Central memory CD4-positive, alpha-beta T cell (primary cell): ENCODE results near the gene ZSCAN22.
A peak's percentile ranks its signal among the peaks of the same experiment; 100 is the strongest.
"Not testable (repeated sequence)": the region's sequence is repeated elsewhere in the genome, so short reads cannot be mapped to it uniquely, and the experiment has no call there.

Experiments
- DNase-seq: peaks from one replicate; pipeline ENCODE4 v3.0.0; 2022

The ZSCAN22 gene

DNA sequence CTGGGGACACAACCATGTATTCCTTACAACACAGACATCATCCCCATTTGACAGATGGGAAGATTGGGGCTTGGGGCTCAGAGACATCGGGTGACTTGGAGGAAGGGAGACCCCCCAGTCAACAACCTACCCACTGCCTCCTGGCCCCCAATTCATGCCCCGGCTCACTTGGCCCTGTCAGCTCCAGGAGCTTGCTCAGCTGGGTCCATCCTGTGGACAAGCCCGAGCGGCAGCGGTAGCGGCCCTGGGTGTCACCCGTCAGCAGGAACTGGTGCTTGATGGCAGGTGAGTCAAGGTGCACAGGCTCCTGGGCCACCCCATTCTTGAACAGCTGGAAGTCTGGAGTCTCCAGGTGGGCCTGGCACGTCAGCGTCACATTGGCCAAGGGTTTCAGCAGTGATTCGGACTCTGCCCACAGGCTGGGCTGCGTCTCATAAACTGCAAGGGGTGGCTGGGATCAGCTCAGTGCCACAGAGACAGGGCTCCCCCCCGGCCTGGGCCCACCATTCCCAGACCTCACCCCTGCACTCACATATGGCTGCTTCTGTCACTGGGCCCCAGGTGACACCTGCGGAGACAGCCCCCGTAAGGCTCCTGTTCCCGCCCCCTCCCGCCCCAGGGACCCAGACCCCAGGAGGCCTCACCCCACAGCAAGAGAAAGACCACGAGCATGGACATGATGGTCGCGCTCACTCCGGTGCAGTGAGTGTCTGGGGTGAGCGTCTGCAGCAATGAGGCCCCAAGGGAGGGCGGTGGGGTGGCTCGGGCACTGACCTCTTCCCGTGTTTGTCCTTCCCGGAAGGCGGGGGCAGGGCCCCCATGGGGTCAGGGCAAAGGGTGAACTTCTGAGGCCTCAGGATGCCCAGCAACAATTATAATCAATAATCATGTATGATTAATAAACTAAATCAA, 26.2 kb downstream of the ZSCAN22 start, which contains the start of gene A1BG:
Gene A1BG, minus strand, starts transcription at position 733 of the 912 bp plus-strand sequence. Its CDS starts 55 bp downstream, at position 678.
- no peak for DNase-seq

DNA sequence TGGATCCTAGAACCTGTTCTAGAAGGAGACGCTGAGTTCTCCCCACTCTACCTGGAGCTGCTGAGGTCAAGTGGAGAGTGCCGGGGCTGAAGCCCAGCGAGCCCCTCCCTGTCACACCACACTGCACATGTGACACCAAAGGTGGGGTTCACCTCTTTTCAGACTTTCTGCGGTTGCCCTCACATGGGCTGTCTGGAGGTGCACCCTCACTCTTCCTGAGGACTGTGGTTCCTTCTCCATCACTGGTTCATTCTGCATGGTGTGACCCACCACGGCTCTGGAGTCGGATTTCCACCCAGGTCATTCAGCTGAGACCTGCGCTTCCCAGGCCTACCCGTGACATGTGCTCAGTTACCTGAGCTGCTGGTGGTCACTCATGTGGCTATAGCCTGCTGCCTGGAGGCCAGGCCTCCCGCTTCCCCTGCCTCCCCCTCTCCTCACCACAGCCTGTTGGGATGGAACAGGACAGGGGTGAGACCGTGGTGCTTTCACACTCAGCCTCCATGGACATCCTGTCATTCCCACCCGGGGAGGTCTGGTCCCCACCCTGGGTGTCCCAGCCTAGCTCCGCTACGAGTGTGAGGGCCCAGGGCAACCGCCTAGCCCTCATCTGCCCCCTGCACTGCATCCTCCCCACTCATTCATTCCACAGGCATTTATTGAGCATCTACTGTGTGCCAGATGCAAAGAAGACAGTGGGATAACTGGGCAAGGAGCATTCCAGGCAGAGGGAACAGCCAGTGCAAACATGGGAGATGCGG, 27.1 kb downstream of the ZSCAN22 start:
- DNase-seq: no peak

DNA sequence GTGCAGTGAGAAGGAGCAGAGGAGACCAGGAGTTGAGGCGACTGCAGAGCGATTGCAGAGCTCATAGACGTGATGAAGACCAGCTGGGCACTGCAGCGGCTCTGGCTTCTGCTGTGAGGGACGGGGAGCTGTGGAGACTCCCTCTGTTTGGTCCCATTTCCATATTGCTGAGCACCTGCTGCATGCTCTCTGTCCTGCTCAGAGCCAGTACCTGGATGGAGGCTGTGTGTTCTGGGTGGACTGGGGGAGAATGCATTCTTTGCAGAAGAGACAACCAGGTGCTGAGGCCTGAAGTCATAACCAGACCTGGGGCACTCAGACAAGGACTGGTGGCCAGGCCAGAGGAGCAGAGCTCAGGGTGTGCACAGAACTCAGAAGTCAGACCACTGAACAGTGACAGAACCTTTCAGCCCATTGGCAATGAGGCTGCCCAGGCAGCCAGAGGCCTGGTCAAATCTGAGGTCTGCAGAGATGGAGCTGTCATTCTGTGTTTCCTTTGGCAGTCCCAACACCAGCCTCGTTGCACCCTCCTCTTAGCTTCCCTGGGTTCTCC, 27.8 kb downstream of the ZSCAN22 start:
- no peak for DNase-seq

DNA sequence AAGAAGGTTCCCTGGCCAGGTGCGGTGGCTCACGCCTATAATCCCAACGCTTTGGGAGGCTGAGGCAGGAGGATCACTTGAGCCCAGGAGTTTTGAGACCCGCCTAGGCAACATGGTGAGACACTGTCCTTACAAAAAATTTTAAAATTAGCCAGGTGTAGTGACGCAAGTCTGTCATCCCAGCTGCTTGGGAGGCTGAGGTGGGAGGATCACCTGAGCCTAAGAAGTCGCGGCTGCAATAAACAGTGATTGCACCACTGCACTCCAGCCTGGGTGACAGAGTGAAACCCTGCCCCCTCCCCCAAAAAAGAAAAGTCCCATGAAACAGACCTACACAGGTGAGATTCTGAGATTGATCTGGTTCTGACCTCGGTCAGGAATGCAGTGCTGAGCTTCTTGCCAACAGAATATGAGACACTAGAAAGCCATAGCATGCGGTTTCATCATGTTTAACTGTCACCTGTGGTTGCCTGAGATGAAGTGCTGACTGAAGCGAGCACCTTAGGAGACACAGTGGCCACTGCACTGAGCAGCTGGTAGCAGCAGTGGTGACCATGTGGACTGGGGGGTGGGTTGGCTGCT, 28.5 kb downstream of the ZSCAN22 start:
- no peak for DNase-seq

DNA sequence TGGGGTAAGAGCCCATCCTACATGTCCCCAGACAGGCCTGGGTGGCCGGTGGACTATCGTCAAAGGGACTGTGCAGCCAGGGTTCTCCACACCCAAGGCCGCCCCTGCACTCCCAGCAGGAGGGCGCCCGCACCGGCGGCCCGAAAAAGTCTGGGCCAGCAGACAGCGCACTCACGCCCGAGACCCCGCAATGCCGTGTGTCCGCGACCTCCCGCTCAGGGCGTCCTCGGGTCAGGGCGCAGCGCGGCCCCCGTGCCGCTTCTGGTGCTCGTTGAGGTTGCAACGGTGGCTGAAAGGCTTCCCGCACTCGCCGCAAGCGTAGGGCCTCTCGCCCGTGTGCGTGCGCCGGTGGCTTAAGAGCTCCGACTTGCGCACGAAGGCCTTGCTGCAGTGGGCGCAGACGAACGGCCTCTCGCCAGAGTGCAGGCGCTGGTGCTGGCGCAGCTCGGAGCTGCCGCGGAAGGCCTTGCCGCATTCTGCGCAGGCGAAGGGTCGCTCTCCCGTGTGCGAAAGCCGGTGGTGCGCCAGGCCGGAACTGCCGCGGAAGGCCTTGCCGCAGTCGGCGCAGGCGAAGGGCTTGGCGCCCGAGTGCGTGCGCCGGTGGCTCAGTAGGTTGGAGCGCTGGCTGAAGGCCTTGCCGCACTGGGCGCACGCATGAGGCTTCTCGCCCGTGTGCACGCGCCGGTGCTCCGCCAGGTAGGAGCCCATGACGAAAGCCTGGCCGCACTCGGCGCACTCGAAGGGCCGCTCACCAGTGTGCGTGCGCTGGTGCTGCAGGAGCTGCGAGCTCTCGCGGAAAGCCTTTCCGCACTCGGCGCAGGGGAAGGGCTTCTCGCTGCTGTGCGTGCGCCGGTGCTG, 29.3 kb downstream of the ZSCAN22 start:
- DNase-seq: peak; percentile 41

DNA sequence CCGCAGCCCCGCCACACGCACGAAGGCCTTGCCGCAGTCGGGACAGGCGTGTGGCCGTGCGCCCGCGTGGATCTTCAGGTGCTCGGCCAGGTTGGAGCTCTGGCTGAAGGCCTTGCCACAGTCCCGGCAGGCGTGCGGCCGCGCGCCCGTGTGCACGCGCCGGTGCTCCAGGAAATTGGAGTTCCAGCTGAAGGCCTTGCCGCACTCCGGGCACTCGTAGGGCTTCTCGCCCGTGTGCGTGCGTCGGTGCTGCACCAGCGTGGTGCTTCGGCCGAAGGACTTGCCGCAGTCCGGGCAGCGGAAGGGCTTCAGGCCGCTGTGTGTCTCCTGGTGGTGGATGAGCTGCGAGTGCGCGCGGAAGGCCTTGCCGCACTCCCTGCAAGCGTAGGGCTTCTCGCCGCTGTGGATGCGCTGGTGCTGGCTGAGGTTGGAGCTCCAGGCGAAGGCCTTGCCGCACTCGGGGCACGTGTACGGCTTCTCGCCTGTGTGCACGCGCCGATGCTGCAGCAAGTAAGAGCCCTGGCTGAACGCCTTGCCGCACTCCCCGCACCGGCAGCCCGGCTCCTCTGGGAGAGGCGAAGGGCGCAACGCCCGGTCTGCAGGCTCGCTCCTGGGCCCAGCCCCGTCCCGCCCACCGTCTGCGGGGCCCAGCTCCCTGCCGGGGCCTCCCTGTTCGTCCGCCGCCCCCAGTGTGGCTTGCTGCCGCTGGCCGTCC, 30.1 kb downstream of the ZSCAN22 start:
- no peak for DNase-seq

DNA sequence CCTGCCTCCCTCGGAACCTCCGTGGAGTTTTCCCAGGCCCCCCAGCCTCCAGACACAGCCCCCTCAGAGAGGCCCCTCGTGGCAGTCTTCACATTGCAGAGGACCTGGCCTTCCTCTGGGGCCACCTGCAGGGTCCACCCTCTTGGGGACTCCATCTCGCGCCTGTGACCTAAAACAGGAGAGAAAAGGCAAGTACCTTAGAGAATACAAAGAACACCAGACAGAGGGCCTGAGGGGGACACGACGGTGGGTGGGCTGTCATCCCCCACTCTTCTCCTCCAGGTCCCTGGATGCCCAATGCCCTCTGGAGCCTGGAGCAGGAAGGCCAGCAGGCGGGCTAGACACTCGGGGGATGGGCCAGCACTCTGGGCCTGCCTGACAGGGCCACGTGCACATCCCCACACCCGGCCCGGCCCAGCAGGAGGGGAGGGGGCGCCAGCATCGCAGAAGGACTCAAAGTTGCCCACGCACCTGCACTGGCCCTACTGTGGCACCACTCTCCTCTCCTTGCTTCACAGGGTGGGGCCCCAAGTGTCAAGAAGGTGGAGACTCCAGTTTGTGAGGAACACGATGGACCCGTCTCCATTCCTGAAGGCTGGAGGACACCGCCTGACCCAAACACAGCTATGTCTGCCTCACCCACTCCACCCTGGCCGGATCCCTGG, 30.8 kb downstream of the ZSCAN22 start:
- DNase-seq: no peak

DNA sequence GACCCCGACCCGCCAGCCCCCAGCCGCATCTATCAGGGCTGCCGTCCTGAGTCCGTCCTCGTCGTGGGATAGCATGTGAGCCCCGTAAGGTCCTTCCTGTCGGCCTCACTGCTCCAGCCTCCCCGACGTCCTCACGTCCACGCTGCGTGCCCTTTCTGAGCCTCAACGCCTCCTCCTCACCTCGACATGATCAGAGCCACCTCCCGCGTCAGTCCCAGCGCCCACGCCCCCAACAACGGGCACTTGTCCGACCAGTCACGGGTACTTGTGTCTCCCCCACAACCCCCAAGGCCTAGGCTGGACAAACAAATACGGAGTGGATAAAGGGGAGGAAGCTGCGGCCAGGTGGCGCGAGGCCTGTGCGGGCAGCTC, 35.1 kb downstream of the ZSCAN22 start:
- DNase-seq: no peak

DNA sequence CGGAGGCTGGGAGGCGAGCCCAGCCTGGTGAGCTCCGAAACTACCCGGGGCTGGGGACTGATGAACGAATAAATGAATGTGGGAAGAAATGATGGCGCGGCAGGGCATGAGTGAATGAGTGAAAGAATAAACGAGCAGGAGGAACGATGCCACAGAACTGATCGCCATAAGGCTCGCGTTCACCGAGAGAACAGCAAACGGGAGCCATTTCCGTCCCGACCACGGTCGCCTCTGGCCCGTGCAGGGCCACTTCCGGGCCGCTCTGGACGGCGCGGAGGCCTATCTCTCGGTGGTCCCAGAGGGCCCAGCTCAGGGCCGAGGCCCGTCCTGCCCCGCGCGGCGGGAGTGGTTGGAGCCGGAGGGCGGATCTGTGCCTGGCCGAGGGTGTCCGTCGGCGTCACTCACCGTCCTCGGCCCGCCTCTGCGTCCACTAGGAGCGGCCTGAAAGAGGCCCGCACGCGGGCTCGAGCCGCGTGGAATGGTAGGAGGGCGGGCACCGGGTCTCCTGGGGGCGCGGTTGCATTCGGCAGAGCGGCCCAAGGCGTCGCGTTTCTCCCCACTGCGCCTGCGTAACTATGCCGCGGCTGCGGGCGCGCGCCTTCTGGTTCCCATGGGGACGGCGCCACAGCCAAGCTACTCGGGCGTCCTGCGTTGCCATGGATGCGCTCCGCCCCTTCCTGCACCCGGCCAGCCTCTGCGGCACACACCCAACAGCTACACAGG, 35.6 kb downstream of the ZSCAN22 start, which contains the start of gene ZNF497:
Gene ZNF497, minus strand, starts transcription at position 480 of the 723 bp plus-strand sequence. CDS start 5,116 bp downstream, outside the sequence.
- peak; percentile 95 for DNase-seq

DNA sequence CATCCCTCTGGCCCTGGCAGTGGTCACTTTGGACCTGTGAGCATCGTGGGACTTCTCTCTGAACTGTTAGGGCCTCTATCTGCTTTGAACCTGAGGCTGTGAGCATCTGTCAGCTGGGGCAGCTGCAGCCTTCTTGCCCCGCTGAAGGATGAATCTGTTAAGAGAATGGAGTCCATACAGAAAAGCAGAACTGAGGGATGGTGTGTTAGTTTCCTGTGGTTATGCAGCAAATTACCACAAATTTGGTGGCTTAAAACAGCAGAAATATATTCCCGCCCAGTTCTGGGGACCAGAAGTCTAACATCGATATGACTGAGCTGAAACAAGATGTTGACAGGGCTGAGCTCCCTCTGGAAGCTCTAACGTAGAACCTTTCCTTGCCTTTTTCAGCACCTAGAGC, 37.4 kb downstream of the ZSCAN22 start:
- DNase-seq: no peak

DNA sequence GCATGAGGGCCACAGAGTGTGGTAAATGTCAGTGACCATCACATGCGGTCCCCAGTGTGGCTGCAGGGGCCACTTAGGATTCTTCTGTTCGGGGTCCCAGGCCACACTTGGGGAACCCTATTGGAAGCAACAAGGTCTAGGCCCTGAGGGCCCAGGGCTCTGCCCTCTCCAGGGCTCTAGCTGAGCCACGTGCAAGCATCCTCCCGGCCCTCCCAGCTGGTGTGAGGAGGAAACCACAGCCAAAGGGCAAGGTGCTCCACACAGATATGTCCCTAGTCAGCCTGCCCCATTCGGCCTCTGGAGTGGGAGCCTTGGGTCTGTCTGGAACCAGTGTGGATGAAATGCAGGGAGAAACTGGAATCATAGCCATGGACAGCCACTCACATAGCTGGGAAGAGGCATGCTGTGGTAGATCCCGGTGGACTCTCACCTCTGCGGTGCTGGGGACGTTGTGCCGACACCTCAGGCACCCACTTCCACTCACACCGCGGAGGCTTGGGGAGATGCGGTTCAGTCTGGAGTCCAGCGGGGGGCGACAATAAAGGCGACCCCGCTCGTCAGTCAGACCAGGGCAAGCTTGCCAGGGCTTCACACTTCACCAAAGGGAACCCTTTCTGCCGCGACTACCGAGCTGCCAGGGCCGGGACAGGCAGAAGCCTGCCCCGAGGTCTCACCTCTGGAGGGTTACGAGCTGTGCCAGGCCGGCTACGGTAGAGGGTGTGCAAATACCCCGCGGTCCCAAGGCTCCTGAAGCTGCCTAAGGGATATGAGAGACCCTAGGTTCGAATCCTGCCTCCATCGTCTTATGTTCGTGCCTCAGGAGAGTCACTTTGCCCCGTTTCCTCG, 40.0 kb downstream of the ZSCAN22 start:
- no peak for DNase-seq

DNA sequence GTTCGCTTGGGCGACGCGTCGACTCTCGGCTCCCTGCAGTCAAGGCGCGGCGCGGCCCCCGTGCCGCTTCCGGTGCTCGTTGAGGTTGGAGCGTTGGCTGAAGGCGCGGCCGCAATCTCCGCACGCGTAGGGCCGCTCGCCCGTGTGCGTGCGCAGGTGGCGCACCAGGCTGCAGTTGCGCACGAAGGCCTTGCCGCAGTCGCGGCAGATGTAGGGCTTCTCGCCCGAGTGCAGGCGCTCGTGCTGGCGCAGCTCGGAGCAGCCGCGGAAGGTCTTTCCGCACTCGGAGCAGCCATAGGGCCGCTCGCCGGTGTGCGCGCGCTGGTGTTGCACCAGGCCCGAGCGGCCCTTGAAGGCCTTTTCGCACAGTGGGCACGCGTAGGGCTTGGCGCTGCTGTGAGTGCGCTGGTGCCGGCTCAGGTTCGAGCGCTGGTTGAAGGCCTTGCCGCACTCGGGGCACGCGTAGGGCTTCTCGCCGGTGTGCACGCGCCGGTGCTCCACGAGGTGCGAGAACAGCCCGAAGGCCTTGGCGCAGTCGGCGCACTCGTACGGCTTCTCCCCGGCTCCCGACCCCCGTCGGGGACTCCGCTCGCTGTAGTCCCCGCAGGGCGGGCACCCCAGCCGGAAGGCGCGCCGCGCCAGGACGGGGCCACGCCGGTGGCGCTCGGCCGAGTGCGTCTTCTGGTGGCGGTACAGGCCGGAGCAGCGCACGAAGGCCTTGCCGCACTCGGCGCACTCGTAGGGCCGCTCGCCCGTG, 41.1 kb downstream of the ZSCAN22 start:
- no peak for DNase-seq

DNA sequence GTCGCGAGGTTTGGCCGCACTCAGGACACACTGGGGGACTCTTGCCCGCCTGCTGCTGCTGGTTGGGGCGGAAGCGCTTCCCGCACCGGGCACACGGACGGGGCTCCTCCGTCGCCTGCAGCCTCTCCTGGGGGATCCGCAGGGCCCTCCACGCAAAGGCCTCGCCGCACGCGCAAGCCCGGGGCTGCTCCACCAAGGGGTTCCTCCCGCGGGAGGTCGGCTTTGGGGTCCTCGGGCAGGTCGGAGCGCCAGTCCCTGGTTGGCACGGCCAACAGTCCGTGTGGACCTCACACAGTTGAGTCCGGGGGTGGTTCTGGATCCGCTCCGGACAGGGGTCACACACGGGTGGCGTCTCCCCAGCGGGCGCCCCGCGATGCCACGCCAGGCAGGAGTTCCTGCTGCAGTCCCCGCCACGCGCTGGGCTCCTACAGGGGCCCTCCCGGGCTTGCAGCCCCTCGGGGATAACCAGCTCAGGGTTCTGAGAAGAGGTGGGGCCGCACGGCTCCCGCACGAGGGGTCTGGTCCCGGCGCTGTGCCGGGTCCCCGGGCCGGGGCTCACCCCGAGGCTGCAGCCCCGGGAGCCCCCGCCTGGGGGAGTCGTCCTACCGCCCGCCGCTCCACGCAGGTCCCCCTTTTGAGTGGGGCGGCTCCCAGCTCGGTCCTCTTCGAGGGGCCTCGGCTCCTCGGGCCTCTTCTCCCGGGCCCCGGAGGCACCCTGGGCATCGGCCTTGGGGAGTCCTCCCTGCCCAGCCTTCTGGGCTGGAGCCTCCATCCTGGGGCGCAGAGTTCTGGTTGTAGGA, 42.0 kb downstream of the ZSCAN22 start:
- no peak for DNase-seq

DNA sequence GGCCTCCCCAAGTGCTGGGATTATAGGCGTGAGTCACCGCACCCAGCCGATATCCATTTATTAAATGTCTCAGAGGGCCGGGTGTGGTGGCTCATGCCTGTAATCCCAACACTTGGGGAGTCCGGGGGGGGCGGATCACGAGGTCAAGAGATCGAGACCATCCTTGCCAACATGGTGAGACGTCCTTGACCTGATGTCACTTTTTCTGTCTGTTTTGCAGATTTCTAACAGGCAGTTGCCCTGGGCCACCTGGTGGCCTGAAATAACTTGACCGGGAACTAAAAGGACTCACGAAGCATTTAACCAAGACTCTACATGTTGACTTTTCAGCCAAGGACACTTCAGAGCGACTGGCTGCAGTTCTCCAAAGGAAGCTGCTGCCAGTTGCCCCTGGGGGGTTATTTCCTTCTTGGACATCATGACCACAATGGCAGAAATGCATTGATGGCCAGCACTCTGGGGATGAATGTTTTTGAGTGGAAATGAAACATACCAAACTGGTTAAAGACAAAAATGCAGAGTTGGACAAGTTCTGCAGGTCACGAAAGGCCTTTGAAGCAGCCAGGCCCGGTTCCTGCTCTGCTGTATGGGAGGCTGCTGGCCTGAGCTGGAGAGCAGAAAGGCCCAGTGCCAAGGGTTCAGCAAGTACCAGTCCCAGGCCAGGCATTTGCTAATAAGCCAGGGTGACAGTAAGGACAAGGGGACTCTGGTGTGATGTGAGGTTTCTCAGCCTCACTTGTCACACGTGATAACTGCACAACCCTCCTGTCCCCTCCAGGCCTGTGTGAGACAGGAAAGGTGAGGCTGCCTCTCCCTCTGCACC, 45.7 kb downstream of the ZSCAN22 start:
- DNase-seq: no peak

DNA sequence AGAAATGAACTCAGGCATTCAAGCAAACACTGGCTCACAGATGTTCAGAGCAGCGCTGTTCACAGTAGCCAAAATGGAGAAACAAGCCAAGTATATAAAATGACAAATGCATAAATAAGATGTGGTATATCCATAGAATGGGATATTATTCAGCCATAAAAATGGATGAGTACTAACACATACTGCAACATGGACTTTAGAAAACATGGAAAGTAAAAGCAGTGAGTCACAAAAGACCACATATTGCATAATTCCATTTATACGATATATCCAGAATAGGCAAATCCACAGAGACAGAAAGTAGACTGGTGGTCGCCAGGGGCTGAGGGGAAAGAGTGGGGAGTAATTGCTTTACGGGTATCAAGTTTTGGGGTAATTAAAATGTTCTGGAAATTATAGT, 47.4 kb downstream of the ZSCAN22 start:
- DNase-seq: no peak

DNA sequence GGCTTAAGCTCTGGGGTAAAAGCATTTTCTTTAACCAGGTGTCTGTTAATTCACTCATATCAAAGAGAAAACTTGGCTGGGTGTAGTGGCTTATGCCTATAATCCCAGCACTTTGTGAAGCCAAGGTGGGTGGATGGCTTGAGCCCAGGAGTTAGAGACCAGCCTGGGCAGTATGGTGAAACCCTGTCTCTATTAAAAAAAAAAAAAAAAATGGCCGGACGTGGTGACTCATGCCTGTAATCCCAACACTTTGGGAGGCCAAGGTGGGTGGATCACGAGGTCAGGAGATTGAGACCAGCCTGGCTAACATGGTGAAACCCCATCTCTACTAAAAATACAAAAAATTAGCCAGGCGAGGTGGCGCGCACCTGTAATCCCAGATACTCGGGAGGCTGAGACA, 49.9 kb downstream of the ZSCAN22 start:
- DNase-seq: not testable (repeated sequence)

DNA sequence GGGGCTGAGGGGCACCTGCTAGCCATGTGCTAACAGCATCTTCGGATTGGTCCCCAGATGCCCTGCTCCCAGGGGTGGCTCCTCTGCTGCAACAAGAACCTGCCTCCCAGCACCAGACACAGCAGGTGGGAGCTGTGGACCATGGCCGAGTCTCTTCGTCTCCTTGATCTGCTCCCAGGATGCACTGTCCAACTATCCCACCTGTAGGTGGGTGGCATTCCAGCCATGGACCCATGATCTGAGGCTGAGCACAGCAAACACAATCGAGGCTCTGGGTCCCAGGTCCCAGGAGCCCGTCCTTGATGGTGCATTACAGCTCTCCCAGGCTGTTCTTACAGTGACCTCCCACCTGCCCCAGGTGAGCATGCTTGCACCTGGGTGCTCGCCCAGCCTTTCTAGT, 52.5 kb downstream of the ZSCAN22 start:
- DNase-seq: no peak
